HG03097 (cell line): Measurements from ENCODE around the gene HNRNPM.

Experiments used
- ATAC-seq: cut with Tn5 transposase; IDR thresholded peaks from one replicate; pipeline ENCODE4 v1.9.1; 2021; ENCODE audit not compliant: unreplicated experiment, low FRiP score

The HNRNPM gene

GRCh38 chr19:8484331-8484894 is 39.6 kb downstream of the HNRNPM start:
- no peak for ATAC-seq

- no peak for ATAC-seq
These were observed 41.0 kb downstream of the HNRNPM start for GRCh38 chr19:8485561-8486371.

- no peak for ATAC-seq
These were observed 41.9 kb downstream of the HNRNPM start for GRCh38 chr19:8486661-8487136.

GRCh38 chr19:8487137-8487851 is 42.5 kb downstream of the HNRNPM start:
- ATAC-seq, result peak; percentile 48

- ATAC-seq, result no peak
These were observed 43.6 kb downstream of the HNRNPM start for GRCh38 chr19:8488365-8488764.

- no peak for ATAC-seq
These were observed 45.0 kb downstream of the HNRNPM start for GRCh38 chr19:8489561-8490394.

- no peak for ATAC-seq
These were observed 45.6 kb downstream of the HNRNPM start for GRCh38 chr19:8490395-8490760.

GRCh38 chr19:8490873-8491272 is 46.1 kb downstream of the HNRNPM start:
- no peak for ATAC-seq

- ATAC-seq, result no peak
These were observed 46.8 kb downstream of the HNRNPM start for GRCh38 chr19:8491574-8491973.

GRCh38 chr19:8494158-8494557 is 49.4 kb downstream of the HNRNPM start:
- ATAC-seq, result no peak

- no peak for ATAC-seq
These were observed 53.5 kb downstream of the HNRNPM start for GRCh38 chr19:8498295-8498694.

- no peak for ATAC-seq
These were observed 54.5 kb downstream of the HNRNPM start for GRCh38 chr19:8499048-8499833.

GRCh38 chr19:8500158-8500557 is 55.4 kb downstream of the HNRNPM start:
- ATAC-seq, result no peak

GRCh38 chr19:8501516-8501915 is 56.7 kb downstream of the HNRNPM start:
- ATAC-seq, result no peak

GRCh38 chr19:8501981-8502380 is 57.2 kb downstream of the HNRNPM start:
- no peak for ATAC-seq

- ATAC-seq, result no peak
These were observed 58.7 kb downstream of the HNRNPM start for GRCh38 chr19:8503510-8503909.

- ATAC-seq, result no peak
These were observed 59.4 kb downstream of the HNRNPM start for GRCh38 chr19:8504171-8504570.

- ATAC-seq, result no peak
These were observed 60.1 kb downstream of the HNRNPM start for GRCh38 chr19:8504919-8505318.

GRCh38 chr19:8505680-8506401 is 61.1 kb downstream of the HNRNPM start:
- no peak for ATAC-seq
